Urinary bladder (tissue), 4 donors: Measurements from ENCODE around the gene EIF4G1. TPM values are rescaled to one million over a fixed set of nuclear protein-coding genes. Genes with fewer than 3 reads are reported as not detected.
A peak's percentile ranks its signal among the peaks of the same experiment; 100 is the strongest.
"Not testable (repeated sequence)": the region's sequence is repeated elsewhere in the genome, so short reads cannot be mapped to it uniquely, and the experiment has no call there.

Experiments
- DNase-seq: peaks from one replicate; pipeline ENCODE4 v3.0.0-alpha.2; 2015; ENCODE audit errors: extremely low spot score
- H3K27ac ChIP-seq: one replicate; pipeline ENCODE4 v1.5.1; 2013; ENCODE audit warnings: low read depth, mild to moderate bottlenecking, moderate library complexity
- H3K36me3 ChIP-seq: one replicate; pipeline ENCODE4 v1.6.1; 2013; ENCODE audit warnings: mild to moderate bottlenecking, moderate library complexity; ENCODE audit not compliant: insufficient read depth
- H3K4me1 ChIP-seq: one replicate; pipeline ENCODE4 v1.6.1; 2013; ENCODE audit warnings: mild to moderate bottlenecking, moderate library complexity; ENCODE audit not compliant: insufficient read depth
- H3K4me3 ChIP-seq: one replicate; pipeline ENCODE4 v1.5.1; 2013; ENCODE audit warnings: low read depth, low read length
- WGBS: extraction: QIAGEN DNeasy Blood & Tissue Kit; methylation state at CpG from one replicate; pipeline ENCODE4 v1.1.7; 2013; 5-methylcytosine and 5-hydroxymethylcytosine counted together
- polyA plus RNA-seq: library from polyadenylated mRNA; stranded (reverse); fragments of 200-250 nt; gene quantifications from one replicate; pipeline ENCODE4 v1.2.3, GENCODE V29; 2013
- total RNA-seq: library from RNA; depleted of rRNA; stranded (reverse); fragments of >200 nt; gene quantifications from one replicate; pipeline ENCODE4 v1.2.3, GENCODE V29; 2014
- donor health status: healthy with polysubstance abuse.
- donor health status: healthy.

The EIF4G1 gene
- total RNA-seq (117 TPM), polyA plus RNA-seq (224 TPM)

- peak within 1 kb of the TSS; percentile 97 for H3K4me3 ChIP-seq
- no peak for DNase-seq
- no peaks in the 10 kb centered on the region for H3K36me3 ChIP-seq
- under 1% methylated on average over 40 of the region's 40 CpGs for WGBS
- H3K4me1 ChIP-seq = no peaks in the 10 kb centered on the region
- H3K27ac ChIP-seq = peak within 1 kb of the TSS; percentile 99
These were observed at the start of gene EIF4G1 for GRCh38 chr3:184314363-184314699. EIF4G1 (plus strand) TSS chr3:184314606; CDS start chr3:184315797, 1,191 bp downstream.

GRCh38 chr3:184267249-184267648 lies 47.2 kb upstream of the EIF4G1 start:
- not testable (repeated sequence) for H3K36me3 ChIP-seq, H3K27ac ChIP-seq, DNase-seq, H3K4me1 ChIP-seq, H3K4me3 ChIP-seq
- WGBS = 85% methylated on average over 1 of the region's 1 CpG

- no peaks in the 10 kb centered on the region for H3K4me1 ChIP-seq
- H3K36me3 ChIP-seq = no peaks in the 10 kb centered on the region
- no peak overlapping the region for H3K27ac ChIP-seq
- no peak for DNase-seq
- WGBS = 39% methylated on average over 1 of the region's 1 CpG
- H3K4me3 ChIP-seq = no peak overlapping the region
These were observed 42.1 kb upstream of the EIF4G1 start for GRCh38 chr3:184272269-184272668.

- Histone ChIP-seq H3K4me1 (no peaks in the 10 kb centered on the region), H3K4me3 (no peak overlapping the region), H3K36me3 (no peaks in the 10 kb centered on the region), H3K27ac (no peak overlapping the region)
- no peak for DNase-seq
- 71% methylated on average over 12 of the region's 12 CpGs for WGBS
These were observed 39.1 kb upstream of the EIF4G1 start for GRCh38 chr3:184275381-184275701.

- H3K4me3 ChIP-seq = peak within 1 kb of the TSS; percentile 3
- no peaks in the 10 kb centered on the region for H3K36me3 ChIP-seq
- no peaks in the 10 kb centered on the region for H3K4me1 ChIP-seq
- no peak for DNase-seq
- no peak within 1 kb of the TSS for H3K27ac ChIP-seq
- 11% methylated on average over 65 of the region's 65 CpGs for WGBS
These were observed 38.2 kb upstream of the EIF4G1 start, which contains the start of gene ECE2 for GRCh38 chr3:184275961-184276910. ECE2 (plus strand) TSS chr3:184276022; CDS start chr3:184276154, 132 bp downstream.

- no peaks in the 10 kb centered on the region for H3K36me3 ChIP-seq
- 89% methylated on average over 6 of the region's 6 CpGs for WGBS
- no peak for DNase-seq
- H3K4me3 ChIP-seq = no peak overlapping the region
- no peak overlapping the region for H3K27ac ChIP-seq
- H3K4me1 ChIP-seq = no peaks in the 10 kb centered on the region
These were observed 37.0 kb upstream of the EIF4G1 start for GRCh38 chr3:184277366-184277765.

GRCh38 chr3:184282941-184283340 lies 31.5 kb upstream of the EIF4G1 start:
- Histone ChIP-seq H3K4me3 (no peak overlapping the region), H3K36me3 (no peaks in the 10 kb centered on the region), H3K27ac (no peak overlapping the region), H3K4me1 (no peaks in the 10 kb centered on the region)
- DNase-seq = no peak
- 88% methylated on average over 4 of the region's 4 CpGs for WGBS

GRCh38 chr3:184283681-184284080 lies 30.7 kb upstream of the EIF4G1 start:
- 91% methylated on average over 8 of the region's 8 CpGs for WGBS
- Histone ChIP-seq H3K4me1 (no peaks in the 10 kb centered on the region), H3K36me3 (no peaks in the 10 kb centered on the region), H3K4me3 (no peak overlapping the region), H3K27ac (no peak overlapping the region)
- no peak for DNase-seq

- H3K4me3 ChIP-seq = no peak overlapping the region
- no peak overlapping the region for H3K27ac ChIP-seq
- no peaks in the 10 kb centered on the region for H3K4me1 ChIP-seq
- no peak for DNase-seq
- no peaks in the 10 kb centered on the region for H3K36me3 ChIP-seq
- WGBS = 13% methylated on average over 4 of the region's 4 CpGs
These were observed 29.7 kb upstream of the EIF4G1 start for GRCh38 chr3:184284696-184285095.

GRCh38 chr3:184289426-184289938 lies 24.9 kb upstream of the EIF4G1 start:
- H3K36me3 ChIP-seq = no peaks in the 10 kb centered on the region
- H3K27ac ChIP-seq = no peak overlapping the region
- no peaks in the 10 kb centered on the region for H3K4me1 ChIP-seq
- WGBS = 10% methylated on average over 10 of the region's 10 CpGs
- no peak for DNase-seq
- H3K4me3 ChIP-seq = no peak overlapping the region

- Histone ChIP-seq H3K36me3 (no peaks in the 10 kb centered on the region), H3K4me1 (no peaks in the 10 kb centered on the region), H3K4me3 (no peak overlapping the region), H3K27ac (no peak overlapping the region)
- DNase-seq = no peak
- WGBS = 79% methylated on average over 10 of the region's 10 CpGs
These were observed 24.1 kb upstream of the EIF4G1 start for GRCh38 chr3:184290331-184290730.

- no peak overlapping the region for H3K27ac ChIP-seq
- DNase-seq = no peak
- WGBS = 85% methylated on average over 22 of the region's 22 CpGs
- no peaks in the 10 kb centered on the region for H3K36me3 ChIP-seq
- no peak overlapping the region for H3K4me3 ChIP-seq
- H3K4me1 ChIP-seq = no peaks in the 10 kb centered on the region
These were observed 23.2 kb upstream of the EIF4G1 start for GRCh38 chr3:184291044-184291737.

GRCh38 chr3:184291738-184292445 lies 22.5 kb upstream of the EIF4G1 start:
- 89% methylated on average over 21 of the region's 21 CpGs for WGBS
- Histone ChIP-seq H3K4me3 (no peak overlapping the region), H3K36me3 (no peaks in the 10 kb centered on the region), H3K27ac (no peak overlapping the region), H3K4me1 (no peaks in the 10 kb centered on the region)
- no peak for DNase-seq
